ENCODE data around the gene TMEM178A. TPM values are rescaled to one million over a fixed set of nuclear protein-coding genes. Genes with fewer than 3 reads are reported as not detected.

The TMEM178A gene
- 11.8 and 19.2 TPM in 2 replicates for total RNA-seq (ENCODE audit: low replicate concordance)

DNA sequence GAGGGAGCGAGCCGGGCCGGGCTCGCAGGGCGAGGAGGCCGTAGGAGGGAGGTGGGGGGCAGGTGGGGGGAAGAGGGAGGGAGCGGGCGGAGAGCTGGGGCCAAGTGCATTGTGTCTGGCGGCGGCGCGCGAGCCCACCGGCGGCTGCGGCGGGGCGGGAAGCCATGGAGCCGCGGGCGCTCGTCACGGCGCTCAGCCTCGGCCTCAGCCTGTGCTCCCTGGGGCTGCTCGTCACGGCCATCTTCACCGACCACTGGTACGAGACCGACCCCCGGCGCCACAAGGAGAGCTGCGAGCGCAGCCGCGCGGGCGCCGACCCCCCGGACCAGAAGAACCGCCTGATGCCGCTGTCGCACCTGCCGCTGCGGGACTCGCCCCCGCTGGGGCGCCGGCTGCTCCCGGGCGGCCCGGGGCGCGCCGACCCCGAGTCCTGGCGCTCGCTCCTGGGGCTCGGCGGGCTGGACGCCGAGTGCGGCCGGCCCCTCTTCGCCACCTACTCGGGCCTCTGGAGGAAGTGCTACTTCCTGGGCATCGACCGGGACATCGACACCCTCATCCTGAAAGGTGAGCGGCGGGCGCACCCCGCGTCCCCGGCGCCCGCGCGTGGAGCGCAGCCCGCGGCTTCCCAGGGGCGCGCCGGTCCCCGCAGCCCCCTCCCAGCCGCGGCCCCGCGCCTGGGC, at the start of gene TMEM178A:
TSS of gene TMEM178A (plus strand) at position 107 of the 680 bp plus-strand sequence. CDS start at position 165, 58 bp downstream.
- DNase-seq (ENCODE audit: low spot score), result peak; percentile 64
- H3K9me3 ChIP-seq (ENCODE audit: low read depth), result no peaks in the 10 kb centered on the region
- H3K27me3 Mint-ChIP-seq (ENCODE audit: insufficient read depth, low read depth), result peaks cover 5% of the 10 kb centered on the region
- H3K36me3 ChIP-seq, result no peaks in the 10 kb centered on the region
- H3K27ac ChIP-seq, result no peak within 1 kb of the TSS
- peak within 1 kb of the TSS; percentile 95 for H3K27ac Mint-ChIP-seq
- peaks cover 12% of the 10 kb centered on the region for H3K36me3 Mint-ChIP-seq
- H3K4me2 ChIP-seq, result peak within 1 kb of the TSS; percentile 99
- H4K20me1 ChIP-seq (ENCODE audit: low read depth), result peaks cover 3% of the 10 kb centered on the region
- peaks cover 2% of the 10 kb centered on the region for H3K9me3 Mint-ChIP-seq
- H3K4me1 ChIP-seq, result peaks cover 10% of the 10 kb centered on the region
- H2AFZ ChIP-seq (replicated peaks), result peak within 1 kb of the TSS; percentile 81
- peak within 1 kb of the TSS; percentile 86 for H3K4me3 ChIP-seq
- H3K4me3 Mint-ChIP-seq, result peak within 1 kb of the TSS; percentile 99
- peaks cover 26% of the 10 kb centered on the region for H3K4me1 Mint-ChIP-seq
- TF ChIP-seq, protein P1, sequence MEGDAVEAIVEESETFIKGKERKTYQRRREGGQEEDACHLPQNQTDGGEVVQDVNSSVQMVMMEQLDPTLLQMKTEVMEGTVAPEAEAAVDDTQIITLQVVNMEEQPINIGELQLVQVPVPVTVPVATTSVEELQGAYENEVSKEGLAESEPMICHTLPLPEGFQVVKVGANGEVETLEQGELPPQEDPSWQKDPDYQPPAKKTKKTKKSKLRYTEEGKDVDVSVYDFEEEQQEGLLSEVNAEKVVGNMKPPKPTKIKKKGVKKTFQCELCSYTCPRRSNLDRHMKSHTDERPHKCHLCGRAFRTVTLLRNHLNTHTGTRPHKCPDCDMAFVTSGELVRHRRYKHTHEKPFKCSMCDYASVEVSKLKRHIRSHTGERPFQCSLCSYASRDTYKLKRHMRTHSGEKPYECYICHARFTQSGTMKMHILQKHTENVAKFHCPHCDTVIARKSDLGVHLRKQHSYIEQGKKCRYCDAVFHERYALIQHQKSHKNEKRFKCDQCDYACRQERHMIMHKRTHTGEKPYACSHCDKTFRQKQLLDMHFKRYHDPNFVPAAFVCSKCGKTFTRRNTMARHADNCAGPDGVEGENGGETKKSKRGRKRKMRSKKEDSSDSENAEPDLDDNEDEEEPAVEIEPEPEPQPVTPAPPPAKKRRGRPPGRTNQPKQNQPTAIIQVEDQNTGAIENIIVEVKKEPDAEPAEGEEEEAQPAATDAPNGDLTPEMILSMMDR (IDR thresholded peaks at IDR 0.05), result no peak
- TF ChIP-seq EZH2 (IDR thresholded peaks at IDR 0.05), result no peak
- TF ChIP-seq EZH2phosphoT487 (IDR thresholded peaks at IDR 0.05), result no peak
- no peaks in the 10 kb centered on the region for H3K79me2 ChIP-seq (ENCODE audit: low read depth)
- H3K9ac ChIP-seq, result peak within 1 kb of the TSS; percentile 22
- H3K27me3 ChIP-seq, result peaks cover 59% of the 10 kb centered on the region
- H3F3A ChIP-seq (ENCODE audit: low read depth), result no peaks in the 10 kb centered on the region

DNA sequence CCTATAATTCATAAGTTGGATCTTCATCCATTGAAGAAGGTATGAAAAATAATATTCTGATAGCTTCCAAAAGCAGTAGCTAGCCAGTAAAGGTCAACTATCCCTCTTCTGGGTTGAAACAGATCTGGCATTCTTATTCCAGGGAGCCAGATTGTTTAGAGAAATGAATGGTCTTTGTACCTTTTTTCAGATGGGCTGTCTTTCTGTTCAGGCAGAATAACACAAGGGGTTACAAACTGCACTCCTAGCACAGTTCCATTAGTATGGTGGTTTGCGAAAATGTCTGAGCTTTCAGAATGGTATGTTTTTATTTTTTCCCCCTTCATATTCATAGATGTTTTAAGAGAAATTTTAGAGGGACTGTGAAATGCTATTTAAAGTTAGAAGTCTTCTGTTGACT, 47.5 kb upstream of the TMEM178A start:
- Histone ChIP-seq H3K79me2 (ENCODE audit: low read depth) (no peaks in the 10 kb centered on the region), H2AFZ (replicated peaks) (no peak overlapping the region), H3K4me1 (peaks cover 6% of the 10 kb centered on the region), H3K9ac (no peak overlapping the region), H3K4me2 (no peak overlapping the region), H3K4me3 (no peak overlapping the region), H3K27ac (no peak overlapping the region), H3K9me3 (ENCODE audit: low read depth) (no peaks in the 10 kb centered on the region), H3K36me3 (no peaks in the 10 kb centered on the region), H3F3A (ENCODE audit: low read depth) (no peaks in the 10 kb centered on the region), H3K27me3 (no peaks in the 10 kb centered on the region), H4K20me1 (ENCODE audit: low read depth) (no peaks in the 10 kb centered on the region)
- DNase-seq (ENCODE audit: low spot score), result no peak
- Mint-ChIP-seq H3K27me3 (ENCODE audit: insufficient read depth, low read depth) (no peaks in the 10 kb centered on the region), H3K9me3 (no peaks in the 10 kb centered on the region), H3K4me1 (peaks cover 16% of the 10 kb centered on the region), H3K27ac (no peak overlapping the region), H3K4me3 (no peak overlapping the region), H3K36me3 (no peaks in the 10 kb centered on the region)
- TF ChIP-seq, protein P1 (IDR thresholded peaks at IDR 0.05), result no peak

DNA sequence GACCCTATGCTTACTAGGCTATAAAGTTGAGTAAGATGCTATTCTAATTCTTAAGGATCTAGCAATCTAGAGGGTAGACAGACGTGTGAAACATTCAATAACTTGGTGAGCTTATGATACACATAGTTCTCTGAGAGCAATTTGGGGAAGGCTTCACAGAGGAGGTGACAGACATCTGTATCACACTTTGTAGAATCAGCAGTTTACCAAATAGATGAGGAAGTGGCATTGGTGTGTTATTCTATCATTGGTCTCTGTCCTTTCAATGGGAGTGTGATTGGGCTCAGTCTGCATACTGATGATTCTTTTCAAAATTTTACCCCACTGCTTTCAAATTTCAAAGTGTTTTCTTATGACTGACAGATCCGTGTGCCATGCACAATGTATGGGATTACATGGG, 47.0 kb upstream of the TMEM178A start:
- H3K27ac Mint-ChIP-seq, result no peak overlapping the region
- DNase-seq (ENCODE audit: low spot score), result no peak
- no peaks in the 10 kb centered on the region for H3K9me3 ChIP-seq (ENCODE audit: low read depth)
- H4K20me1 ChIP-seq (ENCODE audit: low read depth), result no peaks in the 10 kb centered on the region
- no peaks in the 10 kb centered on the region for H3K27me3 ChIP-seq
- no peaks in the 10 kb centered on the region for H3F3A ChIP-seq (ENCODE audit: low read depth)
- no peak overlapping the region for H3K4me3 Mint-ChIP-seq
- no peak overlapping the region for H3K9ac ChIP-seq
- H2AFZ ChIP-seq (replicated peaks), result no peak overlapping the region
- no peaks in the 10 kb centered on the region for H3K79me2 ChIP-seq (ENCODE audit: low read depth)
- no peak overlapping the region for H3K27ac ChIP-seq
- H3K4me2 ChIP-seq, result no peak overlapping the region
- H3K36me3 ChIP-seq, result no peaks in the 10 kb centered on the region
- no peak overlapping the region for H3K4me3 ChIP-seq
- no peaks in the 10 kb centered on the region for H3K9me3 Mint-ChIP-seq
- H3K27me3 Mint-ChIP-seq (ENCODE audit: insufficient read depth, low read depth), result no peaks in the 10 kb centered on the region
- peaks cover 16% of the 10 kb centered on the region for H3K4me1 Mint-ChIP-seq
- H3K4me1 ChIP-seq, result peaks cover 6% of the 10 kb centered on the region
- H3K36me3 Mint-ChIP-seq, result no peaks in the 10 kb centered on the region
- TF ChIP-seq EZH2phosphoT487 (IDR thresholded peaks at IDR 0.05), result no peak
- TF ChIP-seq, protein P1 (IDR thresholded peaks at IDR 0.05), result no peak
- no peak for TF ChIP-seq EZH2 (IDR thresholded peaks at IDR 0.05)

All from neural progenitor cell (in vitro differentiated cells).